Measurements from ENCODE around the gene CYP4F11.

GRCh38 chr19:15869873-15870272 is 64.5 kb downstream of the CYP4F11 start:
- TF ChIP-seq POLR2AphosphoS5 (IDR thresholded peaks at IDR 0.05), result no peak
- no peak for TF ChIP-seq CTCF (IDR thresholded peaks at IDR 0.05)
- TF ChIP-seq POLR2A (IDR thresholded peaks at IDR 0.05; ENCODE audit: low read depth), result no peak
- no peak for TF ChIP-seq EP300 (IDR thresholded peaks at IDR 0.05)
